ENCODE measurements around the gene ELL2. TPM values are rescaled to one million over a fixed set of nuclear protein-coding genes. Genes with fewer than 3 reads are reported as not detected.

ELL2 gene
- total RNA-seq, 1 donor from 2014 or later: 52.1 TPM

DNA sequence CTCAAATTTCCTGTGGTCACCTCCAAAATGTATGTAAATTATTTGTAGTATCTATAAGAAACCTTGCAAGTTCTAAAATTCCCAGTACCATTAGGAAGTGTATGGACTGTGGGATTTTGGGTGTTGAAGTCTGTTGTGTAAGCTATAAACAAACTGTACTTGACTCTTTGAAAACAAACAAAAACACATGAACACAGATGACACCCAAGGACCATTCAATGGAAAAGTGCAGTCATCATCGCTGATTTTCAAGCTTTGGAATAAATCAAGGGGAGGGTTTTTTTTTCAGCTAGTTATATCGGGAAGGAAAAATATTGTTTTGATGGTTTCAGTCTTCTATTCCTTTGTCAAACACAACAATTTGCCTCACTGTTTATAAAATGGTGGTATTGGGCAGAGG, 49.6 kb downstream of the ELL2 start:
- Histone ChIP-seq H3K4me1 (peaks cover 9% of the 10 kb centered on the region), H3K4me3 (no peak overlapping the region), H3K9me3 (no peaks in the 10 kb centered on the region), H3K36me3 (peaks cover 27% of the 10 kb centered on the region), H3K27me3 (no peaks in the 10 kb centered on the region), H3K27ac (no peak overlapping the region)
- intact Hi-C loops (cut with DNase I): no loop called here
- ATAC-seq (no peak), DNase-seq (no peak)
- TF ChIP-seq, protein P1, sequence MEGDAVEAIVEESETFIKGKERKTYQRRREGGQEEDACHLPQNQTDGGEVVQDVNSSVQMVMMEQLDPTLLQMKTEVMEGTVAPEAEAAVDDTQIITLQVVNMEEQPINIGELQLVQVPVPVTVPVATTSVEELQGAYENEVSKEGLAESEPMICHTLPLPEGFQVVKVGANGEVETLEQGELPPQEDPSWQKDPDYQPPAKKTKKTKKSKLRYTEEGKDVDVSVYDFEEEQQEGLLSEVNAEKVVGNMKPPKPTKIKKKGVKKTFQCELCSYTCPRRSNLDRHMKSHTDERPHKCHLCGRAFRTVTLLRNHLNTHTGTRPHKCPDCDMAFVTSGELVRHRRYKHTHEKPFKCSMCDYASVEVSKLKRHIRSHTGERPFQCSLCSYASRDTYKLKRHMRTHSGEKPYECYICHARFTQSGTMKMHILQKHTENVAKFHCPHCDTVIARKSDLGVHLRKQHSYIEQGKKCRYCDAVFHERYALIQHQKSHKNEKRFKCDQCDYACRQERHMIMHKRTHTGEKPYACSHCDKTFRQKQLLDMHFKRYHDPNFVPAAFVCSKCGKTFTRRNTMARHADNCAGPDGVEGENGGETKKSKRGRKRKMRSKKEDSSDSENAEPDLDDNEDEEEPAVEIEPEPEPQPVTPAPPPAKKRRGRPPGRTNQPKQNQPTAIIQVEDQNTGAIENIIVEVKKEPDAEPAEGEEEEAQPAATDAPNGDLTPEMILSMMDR (IDR thresholded peaks at IDR 0.05): no peak

DNA sequence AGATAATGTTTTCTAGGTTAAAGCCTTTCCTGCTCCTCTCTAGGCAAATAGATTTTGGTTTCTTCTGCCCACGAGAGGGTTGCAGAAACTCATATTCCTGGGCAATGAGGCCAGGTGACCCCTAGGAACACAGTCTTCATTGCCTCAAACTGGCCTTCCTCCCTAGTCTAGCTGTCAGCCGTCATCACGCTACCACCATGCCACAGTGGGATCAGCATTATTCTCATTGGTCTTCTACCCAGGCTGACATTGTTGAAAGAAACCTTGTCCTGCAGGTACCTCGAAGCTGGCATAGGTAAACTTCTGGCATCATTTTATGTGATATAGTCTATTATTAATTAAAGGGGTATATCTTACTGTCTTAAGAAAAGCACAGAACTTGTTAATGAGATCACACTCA, 51.1 kb downstream of the ELL2 start:
- Histone ChIP-seq H3K4me1 (no peaks in the 10 kb centered on the region), H3K36me3 (peaks cover 40% of the 10 kb centered on the region), H3K27ac (no peak overlapping the region), H3K4me3 (no peak overlapping the region), H3K9me3 (no peaks in the 10 kb centered on the region), H3K27me3 (no peaks in the 10 kb centered on the region)
- DNase-seq (no peak), ATAC-seq (no peak)
- TF ChIP-seq, protein P1 (IDR thresholded peaks at IDR 0.05): no peak
- intact Hi-C loops (cut with DNase I): no loop called here

DNA sequence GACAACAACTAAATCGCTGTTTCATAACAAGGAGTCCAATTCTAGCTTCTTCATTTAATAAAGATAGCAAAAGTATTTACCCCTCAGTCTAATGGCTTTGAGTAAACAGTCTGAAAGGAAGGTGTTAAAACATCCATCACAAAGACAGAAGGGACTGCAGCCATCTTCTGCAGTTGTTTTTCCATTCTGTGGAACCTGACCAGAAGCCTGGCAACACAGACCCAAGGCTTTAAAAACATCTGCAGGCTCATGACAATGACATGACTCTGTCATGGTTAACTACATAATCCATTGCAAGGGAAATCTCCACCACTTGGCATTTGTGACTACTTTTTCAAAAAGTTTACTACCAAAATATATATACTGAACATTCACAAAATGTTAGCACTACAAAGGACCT, 51.9 kb downstream of the ELL2 start:
- Histone ChIP-seq H3K36me3 (peaks cover 41% of the 10 kb centered on the region), H3K27ac (no peak overlapping the region), H3K9me3 (no peaks in the 10 kb centered on the region), H3K4me3 (no peak overlapping the region), H3K27me3 (no peaks in the 10 kb centered on the region), H3K4me1 (no peaks in the 10 kb centered on the region)
- intact Hi-C loops (cut with DNase I): no loop called here
- DNase-seq (no peak), ATAC-seq (no peak)
- TF ChIP-seq, protein P1 (IDR thresholded peaks at IDR 0.05): no peak

DNA sequence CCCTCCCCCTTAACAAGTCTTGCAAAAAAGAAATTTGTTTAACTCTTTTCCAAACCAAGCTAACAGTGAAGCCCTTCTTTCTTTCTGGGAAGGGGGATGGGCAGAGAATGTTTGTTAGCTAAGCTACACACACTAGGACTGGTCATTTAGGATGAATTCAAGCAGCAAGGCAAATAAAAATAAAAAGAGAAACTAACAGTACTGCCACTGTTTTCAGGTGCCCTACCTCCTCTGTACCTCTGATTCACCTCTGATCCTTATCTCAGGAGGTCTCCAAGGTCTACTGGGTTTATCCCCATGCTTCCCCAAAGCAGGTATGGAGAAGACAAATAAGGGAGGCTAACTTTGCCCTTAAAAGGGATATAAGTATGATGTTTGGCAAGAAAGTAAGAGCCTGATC, 52.9 kb downstream of the ELL2 start:
- Histone ChIP-seq H3K4me3 (no peak overlapping the region), H3K27ac (no peak overlapping the region), H3K9me3 (no peaks in the 10 kb centered on the region), H3K4me1 (no peaks in the 10 kb centered on the region), H3K36me3 (peaks cover 45% of the 10 kb centered on the region), H3K27me3 (no peaks in the 10 kb centered on the region)
- ATAC-seq: no peak
- TF ChIP-seq, protein P1 (IDR thresholded peaks at IDR 0.05): no peak
- intact Hi-C loops (cut with DNase I): no loop called here
- DNase-seq: no peak

DNA sequence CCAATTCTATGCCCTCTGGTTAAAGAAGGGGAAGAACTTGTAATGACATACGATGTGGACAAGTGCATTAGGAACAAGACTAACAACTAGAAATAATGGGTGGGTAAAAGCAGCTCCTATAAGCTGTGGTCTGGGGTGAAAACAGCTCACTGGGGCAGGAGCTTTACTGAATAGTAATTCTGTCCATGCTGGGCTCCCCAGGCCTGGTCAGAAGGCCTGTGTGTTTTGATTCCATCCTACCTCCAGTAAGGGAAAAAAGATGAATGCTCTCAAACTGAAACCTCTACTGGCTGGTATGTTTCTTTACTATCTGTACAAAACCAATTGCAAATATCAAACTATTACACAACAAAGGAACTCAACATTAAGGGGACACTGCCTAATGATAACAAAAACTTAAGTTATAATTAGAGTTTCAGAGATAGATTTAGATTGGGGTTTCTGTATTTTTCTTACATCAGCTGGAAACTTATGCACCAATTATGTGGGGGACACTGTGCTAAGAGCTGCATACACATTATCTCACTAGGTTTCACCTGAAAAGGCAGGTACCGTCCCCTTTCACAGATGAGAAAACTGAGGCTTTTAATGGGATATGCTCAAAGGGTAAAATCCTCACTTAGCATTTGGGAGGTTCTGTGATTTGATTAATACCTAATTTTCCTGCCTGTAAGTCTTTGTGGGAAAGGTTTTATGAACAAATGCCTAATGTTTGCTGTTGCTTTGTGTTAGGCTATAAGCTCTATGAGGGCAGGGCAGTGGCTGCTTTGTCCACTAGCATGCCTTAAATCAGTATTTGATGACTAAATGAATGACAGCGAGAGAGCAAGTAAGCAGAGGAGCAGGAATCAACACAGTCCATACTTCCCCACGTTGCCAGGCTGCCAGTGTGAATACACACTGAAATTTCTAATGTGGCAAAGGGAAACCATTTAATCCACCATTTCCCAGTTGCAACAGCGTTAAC, 53.6 kb downstream of the ELL2 start:
- no peak overlapping the region for H3K27ac ChIP-seq
- DNase-seq: no peak
- ATAC-seq: no peak
- no peaks in the 10 kb centered on the region for H3K9me3 ChIP-seq
- H3K4me1 ChIP-seq: no peaks in the 10 kb centered on the region
- no peaks in the 10 kb centered on the region for H3K27me3 ChIP-seq
- H3K36me3 ChIP-seq: peaks cover 45% of the 10 kb centered on the region
- intact Hi-C loops (cut with DNase I): no loop called here
- no peak overlapping the region for H3K4me3 ChIP-seq
- TF ChIP-seq, protein P1 (IDR thresholded peaks at IDR 0.05): no peak
